HL-60 (cell line): ENCODE data around the gene RPP30.

ENCODE experiments used
- CTCF ChIP-seq: IDR thresholded peaks from one replicate; pipeline ENCODE4 v1.5.1; 2011; ENCODE audit warnings: low read length, control low read depth, inconsistent platforms; ENCODE audit not compliant: insufficient read depth
- GABPA ChIP-seq: IDR thresholded peaks from 2 replicates; pipeline ENCODE4 v1.6.1; 2012; ENCODE audit warnings: low read depth
- REST ChIP-seq: IDR thresholded peaks from 2 replicates; pipeline ENCODE4 v1.6.1; 2012; ENCODE audit warnings: low read depth; ENCODE audit not compliant: insufficient replicate concordance

GRCh38 chr10:90859321-90859751 lies 12.4 kb upstream of the RPP30 start:
- TF ChIP-seq REST (no peak), CTCF (no peak), GABPA (no peak)
